Stimulated activated CD8-positive, alpha-beta memory T cell treated with anti-CD3 and anti-CD28 coated beads, Interleukin-12 subunit alpha, Interleukin-12 subunit beta, amount 100 ng/mL, for 1 hour (primary cell): ENCODE measurements around the gene LDLRAD2.
"Not testable (repeated sequence)": the region's sequence is repeated elsewhere in the genome, so short reads cannot be mapped to it uniquely, and the experiment has no call there.

Experiments
- DNase-seq: peaks from one replicate; pipeline ENCODE4 v3.0.0-alpha.2; 2020; ENCODE audit warnings: low read depth

LDLRAD2 gene

GRCh38 chr1:21811875-21812305, at the start of gene LDLRAD2:
Gene LDLRAD2 (plus strand): TSS chr1:21812265. CDS start chr1:21812452, 187 bp downstream.
- no peak for DNase-seq

- no peak for DNase-seq
Measured at GRCh38 chr1:21763236-21763635, 48.8 kb upstream of the LDLRAD2 start.

- no peak for DNase-seq
Measured at GRCh38 chr1:21763694-21764419, 48.2 kb upstream of the LDLRAD2 start.

- no peak for DNase-seq
Measured at GRCh38 chr1:21764615-21765423, 47.2 kb upstream of the LDLRAD2 start.

- DNase-seq = no peak
Measured at GRCh38 chr1:21766210-21766609, 45.9 kb upstream of the LDLRAD2 start.

- DNase-seq = not testable (repeated sequence)
Measured at GRCh38 chr1:21767106-21767505, 45.0 kb upstream of the LDLRAD2 start.

GRCh38 chr1:21770201-21770600, 41.9 kb upstream of the LDLRAD2 start:
- no peak for DNase-seq

- not testable (repeated sequence) for DNase-seq
Measured at GRCh38 chr1:21770602-21771001, 41.5 kb upstream of the LDLRAD2 start.

- not testable (repeated sequence) for DNase-seq
Measured at GRCh38 chr1:21771672-21772071, 40.4 kb upstream of the LDLRAD2 start.

- DNase-seq = no peak
Measured at GRCh38 chr1:21773585-21773984, 38.5 kb upstream of the LDLRAD2 start.

GRCh38 chr1:21774835-21775549, 37.1 kb upstream of the LDLRAD2 start:
- DNase-seq = no peak

GRCh38 chr1:21775550-21775914, 36.5 kb upstream of the LDLRAD2 start:
- no peak for DNase-seq

- DNase-seq = no peak
Measured at GRCh38 chr1:21775985-21776562, 36.0 kb upstream of the LDLRAD2 start.

GRCh38 chr1:21776925-21777324, 35.1 kb upstream of the LDLRAD2 start:
- DNase-seq = not testable (repeated sequence)

GRCh38 chr1:21778405-21778727, 33.7 kb upstream of the LDLRAD2 start:
- no peak for DNase-seq

- no peak for DNase-seq
Measured at GRCh38 chr1:21779613-21780521, 32.2 kb upstream of the LDLRAD2 start.

- no peak for DNase-seq
Measured at GRCh38 chr1:21781815-21782348, 30.2 kb upstream of the LDLRAD2 start.

- peak; percentile 4 for DNase-seq
Measured at GRCh38 chr1:21782349-21782867, 29.7 kb upstream of the LDLRAD2 start.

- peak; percentile 94 for DNase-seq
Measured at GRCh38 chr1:21782868-21783678, 29.0 kb upstream of the LDLRAD2 start, which contains the start of gene USP48. Gene USP48 (minus strand): TSS chr1:21783149. CDS start chr1:21782957, 192 bp downstream.
